ENCODE data around the gene SCTR.

DNA sequence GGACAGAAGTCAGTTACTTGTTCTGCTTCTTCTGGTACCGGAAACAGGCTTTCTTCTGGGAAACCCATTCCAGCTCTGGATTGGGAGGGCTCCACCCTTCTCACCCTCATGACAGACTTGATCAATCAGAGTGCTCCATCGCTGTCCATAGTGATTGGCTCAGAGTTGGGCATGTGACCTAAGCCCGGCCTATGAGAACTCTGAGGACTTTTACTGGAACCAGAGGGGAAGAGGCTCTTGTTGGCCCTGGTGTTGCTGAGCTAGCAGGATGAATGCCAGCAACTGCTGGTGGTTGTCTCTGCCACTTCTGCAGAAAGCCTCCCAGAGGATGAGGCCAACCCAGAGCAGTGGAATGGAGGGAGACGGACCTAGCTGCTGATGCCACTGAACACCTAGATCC, 59.3 kb downstream of the SCTR start:
- no peak for TF ChIP-seq ELF1 (CRISPR knock-in tag; IDR thresholded peaks at IDR 0.05)
- no peak for TF ChIP-seq TCF7 (IDR thresholded peaks at IDR 0.05; ENCODE audit: low read depth)
- TF ChIP-seq POLR2A (IDR thresholded peaks at IDR 0.05; ENCODE audit: insufficient read depth in 1 of 2, low read depth in 2 of 2, low read length in 2 of 2), result no peak
